Endothelial cell of umbilical vein (primary cell): ENCODE measurements around the gene C16orf89. TPM values are rescaled to one million over a fixed set of nuclear protein-coding genes. Genes with fewer than 3 reads are reported as not detected.

ENCODE experiments used
- BruUV-seq: library from RNA; stranded (reverse); fragments of 400-500 nt; replicated peaks from 2 replicates; lab custom pipeline; 2021; lab: Mats Ljungman, UMichigan
- CTCF ChIA-PET: fragments of 300-600, 350-600 bp; sonication (Branson Sonifier 250); formaldehyde crosslinking; loops from one replicate; lab custom pipeline; 2021; ENCODE audit warnings: antibody characterized with exemption, inconsistent platforms; lab: Charles Lee
- POLR2A ChIA-PET: fragments of 300-600, 350-600 bp; sonication (Branson Sonifier 250); formaldehyde crosslinking; loops from one replicate; lab custom pipeline; 2021; ENCODE audit warnings: antibody characterized with exemption, inconsistent platforms; lab: Charles Lee
- DNase-seq: peaks from one replicate; pipeline ENCODE4 v3.0.0-alpha.2; 2011; ENCODE audit warnings: low read depth, low spot score
- FAIRE-seq: peaks from 2 replicates; lab custom pipeline; 2011; peaks lifted over from hg19 to GRCh38; lab: Jason Lieb, UNC
- H2AFZ ChIP-seq: 2 replicates; pipeline ENCODE4 v1.6.0; 2012; ENCODE audit warnings: low read depth, low read length, control low read depth, inconsistent platforms
- H3K27ac ChIP-seq: 2 replicates; pipeline ENCODE4 v1.5.1; 2011; ENCODE audit warnings: low read depth, mild to moderate bottlenecking, control low read depth, low read length, moderate library complexity; ENCODE audit not compliant: insufficient read depth
- H3K27me3 ChIP-seq, 2 experiments: 2 replicates each; pipeline versions ENCODE4 v1.6.0 to v1.6.1; 2011; ENCODE audit warnings: low read length in 2 of 2, mixed read lengths in 1 of 2; ENCODE audit not compliant: control insufficient read depth in 2 of 2, insufficient read depth in 2 of 2
- H3K36me3 ChIP-seq, 2 experiments: 2 replicates in 1 of 2; 3 replicates in 1 of 2; pipeline ENCODE4 v1.5.1; 2011; ENCODE audit warnings: low read length in 2 of 2, mild to moderate bottlenecking in 1 of 2, moderate library complexity in 1 of 2; ENCODE audit not compliant: control insufficient read depth in 2 of 2, insufficient read depth in 2 of 2; ENCODE audit errors: extremely low read depth in 1 of 2
- H3K4me1 ChIP-seq: 3 replicates; pipeline ENCODE4 v1.5.1; 2011; ENCODE audit warnings: mild to moderate bottlenecking, low read length; ENCODE audit not compliant: control insufficient read depth, insufficient read depth; ENCODE audit errors: extremely low read depth
- H3K4me2 ChIP-seq: 2 replicates; pipeline ENCODE4 v1.6.1; 2011; ENCODE audit warnings: low read length, control low read depth, mixed read lengths; ENCODE audit not compliant: insufficient read depth
- H3K4me3 ChIP-seq, 3 experiments: fragments of 200-600 bp in 1 of 3; sonication (generic), shearing (Covaris generic) in 1 of 3; replicated peaks in 1 of 3; 2 replicates each; pipeline ENCODE4 v1.5.1; 2011 to 2016; ENCODE audit warnings: control low read depth in 3 of 3, low read length in 3 of 3, mild to moderate bottlenecking in 2 of 3, inconsistent platforms in 1 of 3, low read depth in 1 of 3, moderate library complexity in 1 of 3; ENCODE audit not compliant: insufficient read depth in 1 of 3
- H3K79me2 ChIP-seq: 2 replicates; pipeline ENCODE4 v1.6.0; 2012; ENCODE audit warnings: low read length, inconsistent platforms; ENCODE audit not compliant: control insufficient read depth, insufficient read depth
- H3K9ac ChIP-seq: replicated peaks from 2 replicates; pipeline ENCODE3; 2011; ENCODE audit warnings: low read length, control low read depth; ENCODE audit not compliant: insufficient read depth; ENCODE audit errors: extremely low read depth
- H3K9me1 ChIP-seq: replicated peaks from 3 replicates; pipeline ENCODE4 v1.6.0; 2011; ENCODE audit warnings: mild to moderate bottlenecking, low read length; ENCODE audit not compliant: control insufficient read depth, insufficient read depth; ENCODE audit errors: extremely low read depth
- H3K9me3 ChIP-seq: replicated peaks from 2 replicates; pipeline ENCODE4 v1.5.1; 2012; ENCODE audit warnings: low read length, inconsistent platforms; ENCODE audit not compliant: control insufficient read depth, insufficient read depth
- H4K20me1 ChIP-seq: replicated peaks from 2 replicates; pipeline ENCODE3; 2011; ENCODE audit warnings: mild to moderate bottlenecking, low read length; ENCODE audit not compliant: control insufficient read depth, insufficient read depth; ENCODE audit errors: extremely low read depth
- CTCF ChIP-seq, 2 donors: IDR thresholded peaks; 1 replicate in 1 of 2; 2 replicates in 1 of 2; pipeline ENCODE4 v1.5.1; 2011; ENCODE audit warnings: low read length in 2 of 2, mild to moderate bottlenecking in 2 of 2, moderate library complexity in 2 of 2, control low read depth in 1 of 2, inconsistent platforms in 1 of 2, low read depth in 1 of 2; ENCODE audit not compliant: insufficient read depth in 1 of 2; ENCODE audit errors: extremely low read depth in 1 of 2
- EZH2 ChIP-seq: IDR thresholded peaks from 2 replicates; pipeline ENCODE4 v1.6.1; 2012; ENCODE audit warnings: borderline replicate concordance, low read depth, mild to moderate bottlenecking, moderate library complexity, low read length, inconsistent platforms; ENCODE audit not compliant: severe bottlenecking
- FOS ChIP-seq: IDR thresholded peaks from 2 replicates; pipeline ENCODE4 v1.6.1; 2011; ENCODE audit warnings: mild to moderate bottlenecking, low read length, moderate library complexity, borderline replicate concordance; ENCODE audit not compliant: insufficient read depth
- GATA2 ChIP-seq: IDR thresholded peaks from 2 replicates; pipeline ENCODE4 v1.7.0; 2011; ENCODE audit warnings: low read depth, mild to moderate bottlenecking, moderate library complexity, mixed read lengths, low read length; ENCODE audit not compliant: insufficient read length, insufficient read depth
- JUN ChIP-seq: IDR thresholded peaks from 2 replicates; pipeline ENCODE4 v1.6.1; 2011; ENCODE audit warnings: borderline replicate concordance, low read depth; ENCODE audit not compliant: insufficient read length, insufficient read depth
- MAX ChIP-seq: IDR thresholded peaks from 2 replicates; pipeline ENCODE4 v1.6.1; 2011; ENCODE audit not compliant: insufficient read depth, insufficient read length
- MYC ChIP-seq: IDR thresholded peaks from one replicate; pipeline ENCODE4 v1.6.1; 2011; ENCODE audit warnings: mild to moderate bottlenecking, low read depth, low read length
- POLR2A ChIP-seq: IDR thresholded peaks from 2 replicates; pipeline ENCODE4 v1.6.1; 2012; ENCODE audit warnings: low read depth, mild to moderate bottlenecking, control low read depth, low read length
- POLR2AphosphoS5 ChIP-seq: IDR thresholded peaks from 2 replicates; pipeline ENCODE4 v1.6.1; 2012; ENCODE audit warnings: low read depth, mild to moderate bottlenecking, control low read depth, low read length, moderate library complexity; ENCODE audit not compliant: insufficient read depth
- dilution Hi-C: fragments of 300-500 bp; cut with MboI; formaldehyde crosslinking; loops from one replicate; pipeline ENCODE4 v1.15.0; 2019; ENCODE audit warnings: low sequenced_read_pairs; ENCODE audit not compliant: extremely low pct_ligation_motif_present
- intact Hi-C: fragments of 100-400 bp; cut with micrococcal nuclease; formaldehyde crosslinking; loops from one replicate; pipeline ENCODE4 v1.10.0; 2022
- polyA plus RNA-seq, 4 experiments: library from polyadenylated mRNA; depleted of rRNA in 3 of 4; stranded (reverse) in 3 of 4; unstranded in 1 of 4; fragments of >200 nt; gene quantifications; 2 replicates each; pipeline versions ENCODE4 v1.2.1 to v1.2.3, GENCODE V29; 2011 to 2012; ENCODE audit warnings: missing spikeins in 1 of 4
- total RNA-seq: library from RNA; stranded (reverse); gene quantifications from 2 replicates; pipeline ENCODE4 v1.2.3, GENCODE V29; 2021

The C16orf89 gene
- total and polyA plus RNA-seq, 2 donors (not counting 3 experiments of a cell fraction or from before 2014, with no cell fraction given), result not detected

- H3K9me1 ChIP-seq, result no peaks in the 10 kb centered on the region
- no peak overlapping the region for H3K27ac ChIP-seq
- dilution Hi-C loops, result no loop called here
- DNase-seq (no peak), FAIRE-seq (no peak)
- H2AFZ ChIP-seq, result no peak overlapping the region
- no peaks in the 10 kb centered on the region for H4K20me1 ChIP-seq
- ChIA-PET POLR2A (no interaction called here), CTCF (no interaction called here)
- no peak overlapping the region for H3K9ac ChIP-seq
- no peaks in the 10 kb centered on the region for H3K36me3 ChIP-seq
- no peak overlapping the region for H3K4me2 ChIP-seq
- no TSS peak for BruUV-seq
- no peak overlapping the region for H3K4me3 ChIP-seq
- TF ChIP-seq EZH2, result no peak
- no peak for TF ChIP-seq POLR2A
- TF ChIP-seq POLR2AphosphoS5, result no peak
- no peak for TF ChIP-seq FOS
- TF ChIP-seq GATA2, result no peak
- no peak for TF ChIP-seq MAX
- intact Hi-C loops, result no loop called here
- H3K9me3 ChIP-seq, result no peaks in the 10 kb centered on the region
- no peaks in the 10 kb centered on the region for H3K27me3 ChIP-seq
- H3K79me2 ChIP-seq, result no peaks in the 10 kb centered on the region
- H3K4me1 ChIP-seq, result no peaks in the 10 kb centered on the region
These were observed 64.2 kb downstream of the C16orf89 start for GRCh38 chr16:5001571-5001970.

- Histone ChIP-seq H3K9me3 (no peaks in the 10 kb centered on the region), H3K36me3 (no peaks in the 10 kb centered on the region), H3K4me1 (no peaks in the 10 kb centered on the region), H4K20me1 (no peaks in the 10 kb centered on the region), H3K9ac (no peak overlapping the region), H3K4me2 (no peak overlapping the region), H2AFZ (no peak overlapping the region), H3K9me1 (no peaks in the 10 kb centered on the region), H3K4me3 (no peak overlapping the region), H3K27me3 (no peaks in the 10 kb centered on the region), H3K27ac (no peak overlapping the region), H3K79me2 (no peaks in the 10 kb centered on the region)
- no TSS peak for BruUV-seq
- TF ChIP-seq MAX, result no peak
- TF ChIP-seq JUN, result no peak
- TF ChIP-seq GATA2, result no peak
- TF ChIP-seq MYC, result no peak
- TF ChIP-seq CTCF (IDR thresholded peaks at IDR 0.05; ENCODE audit: extremely low read depth in 1 of 2, insufficient read depth in 1 of 2, low read depth in 1 of 2, low read length in 2 of 2), result no peak
- no peak for TF ChIP-seq FOS
- no peak for TF ChIP-seq POLR2A
- TF ChIP-seq EZH2, result no peak
- intact Hi-C loops (no loop called here), dilution Hi-C loops (no loop called here)
- POLR2A ChIA-PET, result interaction anchor here (0.7 kb wide), 1 partner anchor 32 kb away, joined by 3 read pairs; no protein-coding TSS in a partner anchor
- CTCF ChIA-PET, result interaction anchor here (1.0 kb wide), 1 partner anchor 84 kb away, joined by 3 read pairs; no protein-coding TSS in a partner anchor
- no peak for DNase-seq
- FAIRE-seq, result no peak
These were observed 65.2 kb downstream of the C16orf89 start for GRCh38 chr16:5000573-5001001.
